Stomach (tissue), 9 donors: ENCODE data around the gene GMDS. TPM values are rescaled to one million over a fixed set of nuclear protein-coding genes. Genes with fewer than 3 reads are reported as not detected.

Experiments
- DNase-seq, 2 donors: peaks; one replicate each; pipeline versions ENCODE4 v3.0.0 to v3.0.0-alpha.2; 2013 to 2019
- H3K27ac ChIP-seq, 5 donors: fragments of 200-600 bp in 4 of 5; sonication (generic) in 4 of 5; one replicate each; pipeline ENCODE4 v1.5.1; 2013 to 2019; ENCODE audit warnings: mild to moderate bottlenecking in 1 of 5, moderate library complexity in 1 of 5
- H3K27me3 ChIP-seq, 3 donors: fragments of 200-600 bp; sonication (generic); one replicate each; pipeline ENCODE4 v1.5.1; 2017 to 2019; ENCODE audit warnings: mixed run types in 1 of 3
- H3K36me3 ChIP-seq, 4 donors: fragments of 200-600 bp; sonication (generic); 1 replicate in 3 of 4; 2 replicates in 1 of 4; pipeline ENCODE4 v1.5.1; 2016 to 2019
- H3K4me1 ChIP-seq, 4 donors: fragments of 200-600 bp; sonication (generic); one replicate each; pipeline ENCODE4 v1.5.1; 2016 to 2019
- H3K4me3 ChIP-seq, 4 donors: fragments of 200-600 bp; sonication (generic) in 3 of 4; one replicate each; pipeline ENCODE4 v1.5.1; 2016 to 2019; ENCODE audit warnings: mild to moderate bottlenecking in 1 of 4
- H3K9me3 ChIP-seq, 4 donors: fragments of 200-600 bp; sonication (generic); one replicate each; pipeline ENCODE4 v1.5.1; 2016 to 2019
- CTCF ChIP-seq, 7 experiments: fragments of 450-650 bp in 4 of 7; fragments of 200-600 bp in 3 of 7; sonication (generic) in 3 of 7; IDR thresholded peaks; one replicate each; pipeline ENCODE4 v1.5.1; 2016 to 2019; ENCODE audit warnings: antibody characterized with exemption in 7 of 7, control low read depth in 2 of 7, mild to moderate bottlenecking in 1 of 7
- EP300 ChIP-seq: sonication (generic); formaldehyde crosslinking; IDR thresholded peaks from one replicate; pipeline ENCODE4 v1.6.1; 2017; ENCODE audit warnings: antibody characterized with exemption
- POLR2A ChIP-seq, 4 donors: fragments of 450-650 bp; IDR thresholded peaks; one replicate each; pipeline ENCODE4 v1.6.1; 2016; ENCODE audit warnings: antibody characterized with exemption in 4 of 4, control low read depth in 2 of 4, mild to moderate bottlenecking in 1 of 4, moderate library complexity in 1 of 4
- POLR2AphosphoS5 ChIP-seq, 3 donors: sonication (generic); formaldehyde crosslinking; IDR thresholded peaks; one replicate each; pipeline ENCODE4 v1.6.1; 2016; ENCODE audit warnings: antibody characterized with exemption in 3 of 3
- WGBS, 5 donors: extraction: QIAGEN DNeasy Blood & Tissue Kit in 3 of 5; methylation state at CpG; one replicate each; pipeline versions ENCODE4 v1.1.5 to v1.1.7; 2013 to 2018; 5-methylcytosine and 5-hydroxymethylcytosine counted together
- intact Hi-C: fragments of 100-400 bp; cut with DNase I; formaldehyde crosslinking; loops from one replicate; pipeline ENCODE4 v1.15.1; 2023; ENCODE audit warnings: low total_unique reads
- polyA plus RNA-seq, 3 donors: library from polyadenylated mRNA; stranded (reverse); fragments of 200-250 nt; gene quantifications; one replicate each; pipeline ENCODE4 v1.2.3, GENCODE V29; 2013
- total RNA-seq, 5 donors: library from RNA; depleted of rRNA; stranded (reverse); fragments of >200 nt; gene quantifications; one replicate each; pipeline versions ENCODE4 v1.1.0 to v1.2.3, GENCODE V29; 2014 to 2016
- donor health status: healthy with polysubstance abuse.
- donor health status: Bipolar disorder and iron deficiency.
- donor health status: healthy.

The GMDS gene
- total and polyA plus RNA-seq, 8 donors = 83.7 to 262 (median 121) TPM

DNA sequence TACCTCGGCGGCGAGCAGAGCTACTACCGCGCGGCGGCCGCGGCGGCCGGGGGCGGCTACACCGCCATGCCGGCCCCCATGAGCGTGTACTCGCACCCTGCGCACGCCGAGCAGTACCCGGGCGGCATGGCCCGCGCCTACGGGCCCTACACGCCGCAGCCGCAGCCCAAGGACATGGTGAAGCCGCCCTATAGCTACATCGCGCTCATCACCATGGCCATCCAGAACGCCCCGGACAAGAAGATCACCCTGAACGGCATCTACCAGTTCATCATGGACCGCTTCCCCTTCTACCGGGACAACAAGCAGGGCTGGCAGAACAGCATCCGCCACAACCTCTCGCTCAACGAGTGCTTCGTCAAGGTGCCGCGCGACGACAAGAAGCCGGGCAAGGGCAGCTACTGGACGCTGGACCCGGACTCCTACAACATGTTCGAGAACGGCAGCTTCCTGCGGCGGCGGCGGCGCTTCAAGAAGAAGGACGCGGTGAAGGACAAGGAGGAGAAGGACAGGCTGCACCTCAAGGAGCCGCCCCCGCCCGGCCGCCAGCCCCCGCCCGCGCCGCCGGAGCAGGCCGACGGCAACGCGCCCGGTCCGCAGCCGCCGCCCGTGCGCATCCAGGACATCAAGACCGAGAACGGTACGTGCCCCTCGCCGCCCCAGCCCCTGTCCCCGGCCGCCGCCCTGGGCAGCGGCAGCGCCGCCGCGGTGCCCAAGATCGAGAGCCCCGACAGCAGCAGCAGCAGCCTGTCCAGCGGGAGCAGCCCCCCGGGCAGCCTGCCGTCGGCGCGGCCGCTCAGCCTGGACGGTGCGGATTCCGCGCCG lies 634.7 kb downstream of the GMDS start:
- peaks cover 54 to 97% (median 88%) of the 10 kb centered on the region in 3 donors for H3K27me3 ChIP-seq
- TF ChIP-seq EP300 (no peak), POLR2A (IDR thresholded peaks at IDR 0.05) (no peak), POLR2AphosphoS5 (IDR thresholded peaks at IDR 0.05) (no peak), CTCF (IDR thresholded peaks at IDR 0.05) (no peak)
- WGBS, 5 donors = 2 to 7% (median 3%) methylated on average over 30 to 100 of the region's 101 CpGs
- H3K27ac ChIP-seq = peak overlapping the region; percentile 44 to 85 (median 80)
- intact Hi-C loops = no loop called here
- peak in 1 of 2 donors; percentile 48 for DNase-seq
- H3K4me1 ChIP-seq = peaks cover 40 to 81% (median 71%) of the 10 kb centered on the region in 4 donors
- peak overlapping the region; percentile 52 to 68 (median 64) for H3K4me3 ChIP-seq
- H3K9me3 ChIP-seq = peaks cover 0 to 4% (median 0%) of the 10 kb centered on the region in 4 donors
- H3K36me3 ChIP-seq = no peaks in the 10 kb centered on the region

DNA sequence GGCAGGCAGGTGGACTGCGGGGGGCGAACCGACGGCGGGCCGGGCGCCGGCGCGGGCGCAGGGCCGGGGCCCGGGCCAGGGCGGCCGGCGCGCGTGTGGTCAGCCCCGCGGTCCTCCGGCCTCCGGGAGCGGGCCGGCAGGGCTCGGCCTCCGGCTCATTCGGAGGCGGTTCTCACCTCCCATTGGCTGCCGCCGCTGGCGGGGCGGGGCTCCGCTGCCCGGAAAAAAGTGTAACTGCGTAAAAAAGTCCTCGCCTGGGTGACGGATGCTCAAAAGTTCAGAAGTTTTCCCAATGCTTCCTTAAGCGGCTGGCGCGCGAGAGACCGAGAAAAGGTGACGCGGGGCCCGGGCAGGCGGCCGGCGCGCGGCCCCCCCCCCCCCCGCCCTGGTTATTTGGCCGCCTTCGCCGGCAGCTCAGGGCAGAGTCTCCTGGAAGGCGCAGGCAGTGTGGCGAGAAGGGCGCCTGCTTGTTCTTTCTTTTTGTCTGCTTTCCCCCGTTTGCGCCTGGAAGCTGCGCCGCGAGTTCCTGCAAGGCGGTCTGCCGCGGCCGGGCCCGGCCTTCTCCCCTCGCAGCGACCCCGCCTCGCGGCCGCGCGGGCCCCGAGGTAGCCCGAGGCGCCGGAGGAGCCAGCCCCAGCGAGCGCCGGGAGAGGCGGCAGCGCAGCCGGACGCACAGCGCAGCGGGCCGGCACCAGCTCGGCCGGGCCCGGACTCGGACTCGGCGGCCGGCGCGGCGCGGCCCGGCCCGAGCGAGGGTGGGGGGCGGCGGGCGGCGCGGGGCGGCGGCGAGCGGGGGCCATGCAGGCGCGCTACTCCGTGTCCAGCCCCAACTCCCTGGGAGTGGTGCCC lies 635.5 kb downstream of the GMDS start, which contains the start of gene FOXC1:
Gene FOXC1 (plus strand): TSS at position 268 of the 849 bp plus-strand sequence. CDS start 531 bp downstream, at position 799.
- TF ChIP-seq EP300 = no peak
- TF ChIP-seq POLR2AphosphoS5 (IDR thresholded peaks at IDR 0.05) = peak; percentile 44 to 71 (median 58)
- peak; percentile 85 to 91 for DNase-seq
- Histone ChIP-seq H3K4me3 (peak within 1 kb of the TSS; percentile 52 to 68 (median 64)), H3K9me3 (peaks cover 0 to 4% (median 0%) of the 10 kb centered on the region in 4 donors), H3K27ac (peak within 1 kb of the TSS; percentile 72 to 88 (median 83)), H3K36me3 (no peaks in the 10 kb centered on the region), H3K4me1 (peaks cover 47 to 84% (median 74%) of the 10 kb centered on the region in 4 donors), H3K27me3 (peaks cover 58 to 97% (median 90%) of the 10 kb centered on the region in 3 donors)
- WGBS, 5 donors = 0 to 1% (median 1%) methylated on average over 31 to 115 of the region's 115 CpGs
- intact Hi-C loops = no loop called here

- intact Hi-C loops = no loop called here
- 1 to 4% (median 2%) methylated on average over 38 to 58 of the region's 58 CpGs for WGBS, 5 donors
- Histone ChIP-seq H3K4me3 (peak overlapping the region; percentile 52 to 68 (median 64)), H3K36me3 (no peaks in the 10 kb centered on the region), H3K4me1 (peaks cover 48 to 84% (median 74%) of the 10 kb centered on the region in 4 donors), H3K27me3 (peaks cover 56 to 97% (median 90%) of the 10 kb centered on the region in 3 donors), H3K27ac (peak overlapping the region in 4 of 5 donors; percentile 41 to 68 (median 50)), H3K9me3 (peaks cover 0 to 4% (median 0%) of the 10 kb centered on the region in 4 donors)
- peak in 1 of 2 donors; percentile 65 for DNase-seq
- no peak for TF ChIP-seq EP300
- no peak for TF ChIP-seq POLR2AphosphoS5 (IDR thresholded peaks at IDR 0.05)
- TF ChIP-seq CTCF (IDR thresholded peaks at IDR 0.05) = no peak
- no peak for TF ChIP-seq POLR2A (IDR thresholded peaks at IDR 0.05)
These were observed 636.3 kb downstream of the GMDS start for GRCh38 chr6:1609041-1609647.

GRCh38 chr6:1608222-1609040 lies 637.0 kb downstream of the GMDS start:
- Histone ChIP-seq H3K27ac (peak overlapping the region in 2 of 5 donors; percentile 56 to 68), H3K4me1 (peaks cover 47 to 84% (median 71%) of the 10 kb centered on the region in 4 donors), H3K4me3 (peak overlapping the region; percentile 52 to 68 (median 64)), H3K27me3 (peaks cover 54 to 97% (median 90%) of the 10 kb centered on the region in 3 donors), H3K9me3 (peaks cover 0 to 4% (median 0%) of the 10 kb centered on the region in 4 donors), H3K36me3 (no peaks in the 10 kb centered on the region)
- no peak for TF ChIP-seq POLR2A (IDR thresholded peaks at IDR 0.05)
- TF ChIP-seq CTCF (IDR thresholded peaks at IDR 0.05) = no peak
- TF ChIP-seq POLR2AphosphoS5 (IDR thresholded peaks at IDR 0.05) = no peak
- TF ChIP-seq EP300 = no peak
- intact Hi-C loops = no loop called here
- 8 to 12% (median 8%) methylated on average over 55 to 59 of the region's 59 CpGs for WGBS, 5 donors
- no peak for DNase-seq
